A673 (cell line): ENCODE data around the gene IMP4. TPM values are rescaled to one million over a fixed set of nuclear protein-coding genes. Genes with fewer than 3 reads are reported as not detected.

ENCODE experiments used
- BruUV-seq: library from RNA; stranded (reverse); fragments of 400-500 nt; replicated peaks from 2 replicates; lab custom pipeline; 2021; lab: Mats Ljungman, UMichigan
- CTCF ChIA-PET: fragments of 300-600 bp; sonication (Branson Sonifier 250); formaldehyde crosslinking; loops from one replicate; lab custom pipeline; 2022; ENCODE audit warnings: antibody characterized with exemption; lab: Charles Lee
- POLR2A ChIA-PET: fragments of 300-600 bp; sonication (Branson Sonifier 250); formaldehyde crosslinking; loops from one replicate; lab custom pipeline; 2022; ENCODE audit warnings: antibody characterized with exemption; ENCODE audit not compliant: low non-redundant PET; lab: Charles Lee
- DNase-seq: peaks from one replicate; pipeline ENCODE4 v3.0.0-alpha.2; 2015; ENCODE audit warnings: low spot score
- H3K27ac ChIP-seq: fragments of 200-600 bp; sonication (generic); 2 replicates; pipeline ENCODE4 v1.5.1; 2016; ENCODE audit warnings: mixed run types, low read depth, mild to moderate bottlenecking, mixed read lengths, antibody characterized with exemption, low read length; ENCODE audit not compliant: poor library complexity, severe bottlenecking
- H3K27me3 ChIP-seq: fragments of 200-600 bp; sonication (generic); replicated peaks from 2 replicates; pipeline ENCODE4 v1.6.1; 2017; ENCODE audit warnings: mixed run types, low read depth, mild to moderate bottlenecking, mixed read lengths, antibody characterized with exemption, low read length; ENCODE audit not compliant: insufficient read depth, poor library complexity
- H3K36me3 ChIP-seq: fragments of 200-600 bp; sonication (generic); 2 replicates; pipeline ENCODE4 v1.6.1; 2016; ENCODE audit warnings: mixed run types, mild to moderate bottlenecking, mixed read lengths, antibody characterized with exemption, low read length; ENCODE audit not compliant: insufficient read depth, poor library complexity, severe bottlenecking
- H3K4me1 ChIP-seq: fragments of 200-600 bp; sonication (generic); 2 replicates; pipeline ENCODE4 v1.6.1; 2017; ENCODE audit warnings: mixed run types, mild to moderate bottlenecking, mixed read lengths, antibody characterized with exemption, low read length; ENCODE audit not compliant: insufficient read depth, poor library complexity, severe bottlenecking
- H3K4me3 ChIP-seq: fragments of 200-600 bp; sonication (generic); 2 replicates; pipeline ENCODE4 v1.5.1; 2016; ENCODE audit warnings: low read depth, mixed run types, mild to moderate bottlenecking, mixed read lengths, low read length; ENCODE audit not compliant: poor library complexity, severe bottlenecking
- H3K9me3 ChIP-seq: fragments of 200-600 bp; sonication (generic); 2 replicates; pipeline ENCODE4 v1.6.1; 2016; ENCODE audit warnings: mixed run types, low read depth, mild to moderate bottlenecking, mixed read lengths, antibody characterized with exemption, low read length; ENCODE audit not compliant: poor library complexity, severe bottlenecking
- EZH2 ChIP-seq: fragments of 200-600 bp; sonication (generic); IDR thresholded peaks from 2 replicates; pipeline ENCODE4 v1.6.1; 2017; ENCODE audit warnings: borderline replicate concordance, low read depth, mild to moderate bottlenecking, mixed read lengths, antibody characterized with exemption, low read length; ENCODE audit not compliant: poor library complexity, severe bottlenecking
- intact Hi-C: fragments of 100-400 bp; cut with micrococcal nuclease; formaldehyde crosslinking; loops from one replicate; pipeline ENCODE4 v1.10.0; 2022; ENCODE audit not compliant: unreplicated experiment
- total RNA-seq: library from RNA; stranded (reverse); gene quantifications from 2 replicates; pipeline ENCODE4 v1.2.3, GENCODE V29; 2021
- TF ChIP-seq, protein P1 (sequence below): fragments of 300-800, 200-600 bp; sonication (generic); conservative IDR thresholded peaks from 2 replicates; pipeline ENCODE4 v1.5.1; 2017; ENCODE audit warnings: low read depth, mild to moderate bottlenecking, antibody characterized with exemption, low read length, moderate library complexity, mixed read lengths

The IMP4 gene
- total RNA-seq, 1 experiment from 2014 or later, result 112 TPM

DNA sequence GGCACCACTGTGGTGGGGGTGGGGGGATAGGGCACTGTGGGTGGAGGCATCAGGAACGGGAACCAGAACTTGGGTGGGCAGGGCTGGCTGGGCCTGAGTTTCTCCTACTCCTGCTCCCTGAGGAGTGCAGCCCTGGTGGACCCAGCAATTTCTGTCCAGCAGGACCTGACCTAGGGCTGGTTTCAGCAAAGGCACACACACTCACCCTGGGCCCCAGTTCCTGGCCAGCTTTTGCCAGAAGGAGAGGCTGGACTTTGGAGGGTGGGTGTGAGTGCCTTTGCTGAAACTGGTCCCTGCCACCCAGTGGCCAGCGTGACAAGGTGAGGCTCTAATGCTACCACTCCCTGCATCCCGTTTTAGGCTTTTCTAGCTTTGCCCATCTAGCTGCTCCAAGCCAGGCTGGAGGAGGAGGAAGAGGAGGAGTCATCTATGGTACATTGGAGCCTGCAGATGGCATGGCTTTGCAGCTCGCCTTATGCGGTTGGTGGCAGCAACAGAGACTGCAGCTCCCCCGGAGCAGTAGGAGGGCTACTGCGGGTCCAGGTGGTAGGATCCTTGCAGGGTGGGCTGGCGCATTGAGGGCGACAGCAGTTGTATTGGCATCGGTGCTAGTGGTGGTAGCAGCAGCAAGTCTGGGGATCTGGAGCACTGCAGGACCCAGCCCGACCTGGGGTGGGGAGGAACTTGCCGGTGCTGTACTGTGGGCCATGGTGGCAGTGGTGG is 40.4 kb upstream of the IMP4 start:
- no TSS peak for BruUV-seq
- no peak overlapping the region for H3K4me3 ChIP-seq
- no peaks in the 10 kb centered on the region for H3K36me3 ChIP-seq
- CTCF ChIA-PET, result no interaction called here
- no peak for DNase-seq
- no peaks in the 10 kb centered on the region for H3K9me3 ChIP-seq
- peaks cover 35% of the 10 kb centered on the region for H3K27me3 ChIP-seq
- intact Hi-C loops, result no loop called here
- POLR2A ChIA-PET, result no interaction called here
- H3K4me1 ChIP-seq, result no peaks in the 10 kb centered on the region
- TF ChIP-seq, protein P1, sequence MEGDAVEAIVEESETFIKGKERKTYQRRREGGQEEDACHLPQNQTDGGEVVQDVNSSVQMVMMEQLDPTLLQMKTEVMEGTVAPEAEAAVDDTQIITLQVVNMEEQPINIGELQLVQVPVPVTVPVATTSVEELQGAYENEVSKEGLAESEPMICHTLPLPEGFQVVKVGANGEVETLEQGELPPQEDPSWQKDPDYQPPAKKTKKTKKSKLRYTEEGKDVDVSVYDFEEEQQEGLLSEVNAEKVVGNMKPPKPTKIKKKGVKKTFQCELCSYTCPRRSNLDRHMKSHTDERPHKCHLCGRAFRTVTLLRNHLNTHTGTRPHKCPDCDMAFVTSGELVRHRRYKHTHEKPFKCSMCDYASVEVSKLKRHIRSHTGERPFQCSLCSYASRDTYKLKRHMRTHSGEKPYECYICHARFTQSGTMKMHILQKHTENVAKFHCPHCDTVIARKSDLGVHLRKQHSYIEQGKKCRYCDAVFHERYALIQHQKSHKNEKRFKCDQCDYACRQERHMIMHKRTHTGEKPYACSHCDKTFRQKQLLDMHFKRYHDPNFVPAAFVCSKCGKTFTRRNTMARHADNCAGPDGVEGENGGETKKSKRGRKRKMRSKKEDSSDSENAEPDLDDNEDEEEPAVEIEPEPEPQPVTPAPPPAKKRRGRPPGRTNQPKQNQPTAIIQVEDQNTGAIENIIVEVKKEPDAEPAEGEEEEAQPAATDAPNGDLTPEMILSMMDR, result no peak
- TF ChIP-seq EZH2, result no peak
- no peak overlapping the region for H3K27ac ChIP-seq

DNA sequence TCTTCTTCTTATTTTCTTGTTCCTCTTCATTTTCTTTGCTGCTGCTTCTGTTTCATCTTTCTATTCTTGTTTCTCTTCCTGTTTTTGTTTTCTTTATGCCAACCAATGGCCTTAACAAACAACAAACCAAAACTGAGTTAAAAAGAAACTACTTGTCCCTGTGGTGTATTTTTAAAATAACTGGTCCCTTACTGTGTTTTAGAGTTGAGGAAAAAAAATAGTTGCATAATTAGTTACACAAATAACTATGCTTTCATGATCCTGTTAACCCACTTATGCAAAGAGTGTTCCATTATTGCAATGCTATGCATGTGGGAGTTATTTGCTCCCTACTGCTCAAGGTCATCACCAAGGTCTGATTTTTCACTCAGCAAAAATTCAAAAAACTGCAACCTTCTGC is 39.5 kb upstream of the IMP4 start:
- intact Hi-C loops, result no loop called here
- Histone ChIP-seq H3K27ac (no peak overlapping the region), H3K4me1 (no peaks in the 10 kb centered on the region), H3K4me3 (no peak overlapping the region), H3K36me3 (no peaks in the 10 kb centered on the region), H3K9me3 (no peaks in the 10 kb centered on the region), H3K27me3 (peaks cover 26% of the 10 kb centered on the region)
- no peak for DNase-seq
- ChIA-PET POLR2A (no interaction called here), CTCF (no interaction called here)
- TF ChIP-seq, protein P1, result no peak
- TF ChIP-seq EZH2, result no peak
- no TSS peak for BruUV-seq

DNA sequence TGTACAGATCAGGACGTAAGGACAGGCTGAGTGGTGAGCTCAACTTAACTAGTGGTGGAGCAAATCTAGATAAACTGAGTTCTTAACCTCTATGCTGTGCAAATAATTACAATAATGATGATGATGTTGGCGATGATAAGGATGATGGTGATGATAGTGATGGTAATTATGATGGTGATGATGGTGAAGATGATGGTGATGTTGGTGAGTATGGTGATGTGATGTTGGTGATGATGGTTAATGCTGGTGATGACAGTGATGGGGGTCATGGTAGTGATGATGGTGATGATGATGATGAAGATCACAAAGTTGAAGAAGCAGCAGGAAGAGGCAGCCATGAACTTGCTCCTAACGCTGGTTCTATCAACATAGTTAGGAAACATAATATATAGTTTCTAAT is 38.0 kb upstream of the IMP4 start:
- Histone ChIP-seq H3K9me3 (no peaks in the 10 kb centered on the region), H3K27me3 (peaks cover 16% of the 10 kb centered on the region), H3K27ac (no peak overlapping the region), H3K4me3 (no peak overlapping the region), H3K4me1 (no peaks in the 10 kb centered on the region), H3K36me3 (no peaks in the 10 kb centered on the region)
- no TSS peak for BruUV-seq
- DNase-seq, result no peak
- ChIA-PET POLR2A (no interaction called here), CTCF (no interaction called here)
- TF ChIP-seq, protein P1, result no peak
- no peak for TF ChIP-seq EZH2
- intact Hi-C loops, result no loop called here
